Endothelial cell of umbilical vein (primary cell): ENCODE data around the gene SLAMF8. TPM values are rescaled to one million over a fixed set of nuclear protein-coding genes. Genes with fewer than 3 reads are reported as not detected.

Source experiments
- BruUV-seq: library from RNA; stranded (reverse); fragments of 400-500 nt; replicated peaks from 2 replicates; lab custom pipeline; 2021; lab: Mats Ljungman, UMichigan
- CTCF ChIA-PET: fragments of 300-600, 350-600 bp; sonication (Branson Sonifier 250); formaldehyde crosslinking; loops from one replicate; lab custom pipeline; 2021; ENCODE audit warnings: antibody characterized with exemption, inconsistent platforms; lab: Charles Lee
- POLR2A ChIA-PET: fragments of 300-600, 350-600 bp; sonication (Branson Sonifier 250); formaldehyde crosslinking; loops from one replicate; lab custom pipeline; 2021; ENCODE audit warnings: antibody characterized with exemption, inconsistent platforms; lab: Charles Lee
- DNase-seq: peaks from one replicate; pipeline ENCODE4 v3.0.0-alpha.2; 2011; ENCODE audit warnings: low read depth, low spot score
- FAIRE-seq: peaks from 2 replicates; lab custom pipeline; 2011; peaks lifted over from hg19 to GRCh38; lab: Jason Lieb, UNC
- H2AFZ ChIP-seq: 2 replicates; pipeline ENCODE4 v1.6.0; 2012; ENCODE audit warnings: low read depth, low read length, control low read depth, inconsistent platforms
- H3K27ac ChIP-seq: 2 replicates; pipeline ENCODE4 v1.5.1; 2011; ENCODE audit warnings: low read depth, mild to moderate bottlenecking, control low read depth, low read length, moderate library complexity; ENCODE audit not compliant: insufficient read depth
- H3K27me3 ChIP-seq, 2 experiments: 2 replicates each; pipeline versions ENCODE4 v1.6.0 to v1.6.1; 2011; ENCODE audit warnings: low read length in 2 of 2, mixed read lengths in 1 of 2; ENCODE audit not compliant: control insufficient read depth in 2 of 2, insufficient read depth in 2 of 2
- H3K36me3 ChIP-seq, 2 experiments: 2 replicates in 1 of 2; 3 replicates in 1 of 2; pipeline ENCODE4 v1.5.1; 2011; ENCODE audit warnings: low read length in 2 of 2, mild to moderate bottlenecking in 1 of 2, moderate library complexity in 1 of 2; ENCODE audit not compliant: control insufficient read depth in 2 of 2, insufficient read depth in 2 of 2; ENCODE audit errors: extremely low read depth in 1 of 2
- H3K4me1 ChIP-seq: 3 replicates; pipeline ENCODE4 v1.5.1; 2011; ENCODE audit warnings: mild to moderate bottlenecking, low read length; ENCODE audit not compliant: control insufficient read depth, insufficient read depth; ENCODE audit errors: extremely low read depth
- H3K4me2 ChIP-seq: 2 replicates; pipeline ENCODE4 v1.6.1; 2011; ENCODE audit warnings: low read length, control low read depth, mixed read lengths; ENCODE audit not compliant: insufficient read depth
- H3K4me3 ChIP-seq, 3 experiments: fragments of 200-600 bp in 1 of 3; sonication (generic), shearing (Covaris generic) in 1 of 3; replicated peaks in 1 of 3; 2 replicates each; pipeline ENCODE4 v1.5.1; 2011 to 2016; ENCODE audit warnings: control low read depth in 3 of 3, low read length in 3 of 3, mild to moderate bottlenecking in 2 of 3, inconsistent platforms in 1 of 3, low read depth in 1 of 3, moderate library complexity in 1 of 3; ENCODE audit not compliant: insufficient read depth in 1 of 3
- H3K79me2 ChIP-seq: 2 replicates; pipeline ENCODE4 v1.6.0; 2012; ENCODE audit warnings: low read length, inconsistent platforms; ENCODE audit not compliant: control insufficient read depth, insufficient read depth
- H3K9ac ChIP-seq: replicated peaks from 2 replicates; pipeline ENCODE3; 2011; ENCODE audit warnings: low read length, control low read depth; ENCODE audit not compliant: insufficient read depth; ENCODE audit errors: extremely low read depth
- H3K9me1 ChIP-seq: replicated peaks from 3 replicates; pipeline ENCODE4 v1.6.0; 2011; ENCODE audit warnings: mild to moderate bottlenecking, low read length; ENCODE audit not compliant: control insufficient read depth, insufficient read depth; ENCODE audit errors: extremely low read depth
- H3K9me3 ChIP-seq: replicated peaks from 2 replicates; pipeline ENCODE4 v1.5.1; 2012; ENCODE audit warnings: low read length, inconsistent platforms; ENCODE audit not compliant: control insufficient read depth, insufficient read depth
- H4K20me1 ChIP-seq: replicated peaks from 2 replicates; pipeline ENCODE3; 2011; ENCODE audit warnings: mild to moderate bottlenecking, low read length; ENCODE audit not compliant: control insufficient read depth, insufficient read depth; ENCODE audit errors: extremely low read depth
- EZH2 ChIP-seq: IDR thresholded peaks from 2 replicates; pipeline ENCODE4 v1.6.1; 2012; ENCODE audit warnings: borderline replicate concordance, low read depth, mild to moderate bottlenecking, moderate library complexity, low read length, inconsistent platforms; ENCODE audit not compliant: severe bottlenecking
- FOS ChIP-seq: IDR thresholded peaks from 2 replicates; pipeline ENCODE4 v1.6.1; 2011; ENCODE audit warnings: mild to moderate bottlenecking, low read length, moderate library complexity, borderline replicate concordance; ENCODE audit not compliant: insufficient read depth
- GATA2 ChIP-seq: IDR thresholded peaks from 2 replicates; pipeline ENCODE4 v1.7.0; 2011; ENCODE audit warnings: low read depth, mild to moderate bottlenecking, moderate library complexity, mixed read lengths, low read length; ENCODE audit not compliant: insufficient read length, insufficient read depth
- JUN ChIP-seq: IDR thresholded peaks from 2 replicates; pipeline ENCODE4 v1.6.1; 2011; ENCODE audit warnings: borderline replicate concordance, low read depth; ENCODE audit not compliant: insufficient read length, insufficient read depth
- MYC ChIP-seq: IDR thresholded peaks from one replicate; pipeline ENCODE4 v1.6.1; 2011; ENCODE audit warnings: mild to moderate bottlenecking, low read depth, low read length
- POLR2A ChIP-seq: IDR thresholded peaks from 2 replicates; pipeline ENCODE4 v1.6.1; 2012; ENCODE audit warnings: low read depth, mild to moderate bottlenecking, control low read depth, low read length
- POLR2AphosphoS5 ChIP-seq: IDR thresholded peaks from 2 replicates; pipeline ENCODE4 v1.6.1; 2012; ENCODE audit warnings: low read depth, mild to moderate bottlenecking, control low read depth, low read length, moderate library complexity; ENCODE audit not compliant: insufficient read depth
- dilution Hi-C: fragments of 300-500 bp; cut with MboI; formaldehyde crosslinking; loops from one replicate; pipeline ENCODE4 v1.15.0; 2019; ENCODE audit warnings: low sequenced_read_pairs; ENCODE audit not compliant: extremely low pct_ligation_motif_present
- intact Hi-C: fragments of 100-400 bp; cut with micrococcal nuclease; formaldehyde crosslinking; loops from one replicate; pipeline ENCODE4 v1.10.0; 2022
- polyA plus RNA-seq, 4 experiments: library from polyadenylated mRNA; depleted of rRNA in 3 of 4; stranded (reverse) in 3 of 4; unstranded in 1 of 4; fragments of >200 nt; gene quantifications; 2 replicates each; pipeline versions ENCODE4 v1.2.1 to v1.2.3, GENCODE V29; 2011 to 2012; ENCODE audit warnings: missing spikeins in 1 of 4
- total RNA-seq: library from RNA; stranded (reverse); gene quantifications from 2 replicates; pipeline ENCODE4 v1.2.3, GENCODE V29; 2021
- TF ChIP-seq, protein P1 (sequence below), 2 donors: IDR thresholded peaks; 1 replicate in 1 of 2; 2 replicates in 1 of 2; pipeline ENCODE4 v1.5.1; 2011; ENCODE audit warnings: low read length in 2 of 2, mild to moderate bottlenecking in 2 of 2, moderate library complexity in 2 of 2, control low read depth in 1 of 2, inconsistent platforms in 1 of 2, low read depth in 1 of 2; ENCODE audit not compliant: insufficient read depth in 1 of 2; ENCODE audit errors: extremely low read depth in 1 of 2
- TF ChIP-seq, protein P2 (sequence below): IDR thresholded peaks from 2 replicates; pipeline ENCODE4 v1.6.1; 2011; ENCODE audit not compliant: insufficient read depth, insufficient read length

The SLAMF8 gene
- total and polyA plus RNA-seq, 2 donors (not counting 3 experiments of a cell fraction or from before 2014, with no cell fraction given) = not detected

DNA sequence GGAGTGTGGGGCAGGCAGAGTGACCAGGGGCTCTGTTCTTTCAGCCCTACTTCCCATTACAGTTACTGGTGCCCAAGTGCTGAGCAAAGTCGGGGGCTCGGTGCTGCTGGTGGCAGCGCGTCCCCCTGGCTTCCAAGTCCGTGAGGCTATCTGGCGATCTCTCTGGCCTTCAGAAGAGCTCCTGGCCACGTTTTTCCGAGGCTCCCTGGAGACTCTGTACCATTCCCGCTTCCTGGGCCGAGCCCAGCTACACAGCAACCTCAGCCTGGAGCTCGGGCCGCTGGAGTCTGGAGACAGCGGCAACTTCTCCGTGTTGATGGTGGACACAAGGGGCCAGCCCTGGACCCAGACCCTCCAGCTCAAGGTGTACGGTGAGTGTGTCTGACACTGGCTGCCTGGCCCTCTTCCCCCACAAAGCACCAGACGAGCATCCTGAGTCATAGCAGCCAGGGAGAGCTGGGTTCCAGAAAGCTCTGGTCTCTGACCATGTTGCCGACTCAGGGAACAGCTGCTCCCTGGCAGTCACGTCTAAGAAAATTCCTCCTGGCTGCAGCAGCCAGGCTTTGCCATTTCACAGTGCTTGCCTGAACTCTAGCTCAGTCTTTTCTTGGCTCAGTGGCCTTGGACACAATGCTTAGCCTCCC, 3.3 kb downstream of the SLAMF8 start:
- ChIA-PET POLR2A (no interaction called here), CTCF (interaction anchor here (1.0 to 9.0 kb wide), 15 partner anchors 12 to 697 kb away, joined by 3 to 71 read pairs (median 4); partner anchors contain the start of gene DUSP23)
- no peaks in the 10 kb centered on the region for H3K9me1 ChIP-seq
- H3K9ac ChIP-seq = no peak overlapping the region
- BruUV-seq = no TSS peak
- no peaks in the 10 kb centered on the region for H3K4me1 ChIP-seq
- no peaks in the 10 kb centered on the region for H3K9me3 ChIP-seq
- H3K4me3 ChIP-seq = no peak overlapping the region
- H4K20me1 ChIP-seq = no peaks in the 10 kb centered on the region
- H3K27me3 ChIP-seq = no peaks in the 10 kb centered on the region
- FAIRE-seq = no peak
- TF ChIP-seq JUN (no peak), FOS (no peak), MYC (no peak), GATA2 (no peak), POLR2A (no peak), EZH2 (no peak), POLR2AphosphoS5 (no peak)
- TF ChIP-seq, protein P1, sequence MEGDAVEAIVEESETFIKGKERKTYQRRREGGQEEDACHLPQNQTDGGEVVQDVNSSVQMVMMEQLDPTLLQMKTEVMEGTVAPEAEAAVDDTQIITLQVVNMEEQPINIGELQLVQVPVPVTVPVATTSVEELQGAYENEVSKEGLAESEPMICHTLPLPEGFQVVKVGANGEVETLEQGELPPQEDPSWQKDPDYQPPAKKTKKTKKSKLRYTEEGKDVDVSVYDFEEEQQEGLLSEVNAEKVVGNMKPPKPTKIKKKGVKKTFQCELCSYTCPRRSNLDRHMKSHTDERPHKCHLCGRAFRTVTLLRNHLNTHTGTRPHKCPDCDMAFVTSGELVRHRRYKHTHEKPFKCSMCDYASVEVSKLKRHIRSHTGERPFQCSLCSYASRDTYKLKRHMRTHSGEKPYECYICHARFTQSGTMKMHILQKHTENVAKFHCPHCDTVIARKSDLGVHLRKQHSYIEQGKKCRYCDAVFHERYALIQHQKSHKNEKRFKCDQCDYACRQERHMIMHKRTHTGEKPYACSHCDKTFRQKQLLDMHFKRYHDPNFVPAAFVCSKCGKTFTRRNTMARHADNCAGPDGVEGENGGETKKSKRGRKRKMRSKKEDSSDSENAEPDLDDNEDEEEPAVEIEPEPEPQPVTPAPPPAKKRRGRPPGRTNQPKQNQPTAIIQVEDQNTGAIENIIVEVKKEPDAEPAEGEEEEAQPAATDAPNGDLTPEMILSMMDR (IDR thresholded peaks at IDR 0.05; ENCODE audit: extremely low read depth in 1 of 2, insufficient read depth in 1 of 2, low read depth in 1 of 2, low read length in 2 of 2) = no peak
- TF ChIP-seq, protein P2, sequence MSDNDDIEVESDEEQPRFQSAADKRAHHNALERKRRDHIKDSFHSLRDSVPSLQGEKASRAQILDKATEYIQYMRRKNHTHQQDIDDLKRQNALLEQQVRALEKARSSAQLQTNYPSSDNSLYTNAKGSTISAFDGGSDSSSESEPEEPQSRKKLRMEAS = no peak
- dilution Hi-C loops (no loop called here), intact Hi-C loops (loop anchor here (1.0 kb wide), 2 partner anchors 31 to 700 kb away; no protein-coding TSS in a partner anchor)
- no peak overlapping the region for H3K4me2 ChIP-seq
- no peak overlapping the region for H2AFZ ChIP-seq
- DNase-seq = no peak
- H3K79me2 ChIP-seq = no peaks in the 10 kb centered on the region
- no peaks in the 10 kb centered on the region for H3K36me3 ChIP-seq
- H3K27ac ChIP-seq = no peak overlapping the region
